WTC11 (cell line): ENCODE results near the gene CYP11A1.

ENCODE experiments used
- ATF2 ChIP-seq: sonication (generic); formaldehyde crosslinking; IDR thresholded peaks from 2 replicates; pipeline ENCODE4 v1.8.1; 2022; ENCODE audit warnings: low read depth, missing genetic modification reagents, borderline replicate concordance
- CBFB ChIP-seq: sonication (generic); formaldehyde crosslinking; IDR thresholded peaks from 2 replicates; pipeline ENCODE4 v1.8.1; 2022; ENCODE audit warnings: mild to moderate bottlenecking, low read depth, missing genetic modification reagents
- CREB1 ChIP-seq: sonication (generic); formaldehyde crosslinking; IDR thresholded peaks from 2 replicates; pipeline ENCODE4 v1.8.0; 2023; ENCODE audit warnings: mild to moderate bottlenecking, missing genetic modification reagents
- CTCF ChIP-seq: fragments of 200-600 bp; IDR thresholded peaks from 2 replicates; pipeline ENCODE4 v1.8.0; 2022; ENCODE audit warnings: antibody characterized with exemption
- FOXP4 ChIP-seq: sonication (generic); formaldehyde crosslinking; IDR thresholded peaks from 2 replicates; pipeline ENCODE4 v1.8.0; 2022; ENCODE audit warnings: mild to moderate bottlenecking, missing genetic modification reagents
- MAX ChIP-seq: sonication (generic); formaldehyde crosslinking; IDR thresholded peaks from 2 replicates; pipeline ENCODE4 v1.8.0; 2022; ENCODE audit warnings: mild to moderate bottlenecking, missing genetic modification reagents
- NR2C2 ChIP-seq: sonication (generic); formaldehyde crosslinking; IDR thresholded peaks from 2 replicates; pipeline ENCODE4 v1.8.0; 2022; ENCODE audit warnings: mild to moderate bottlenecking, missing genetic modification reagents
- RELA ChIP-seq: sonication (generic); formaldehyde crosslinking; IDR thresholded peaks from 2 replicates; pipeline ENCODE4 v1.8.1; 2022; ENCODE audit warnings: missing genetic modification reagents, mild to moderate bottlenecking, borderline replicate concordance
- TEAD1 ChIP-seq: sonication (generic); formaldehyde crosslinking; IDR thresholded peaks from 2 replicates; pipeline ENCODE4 v1.8.0; 2022; ENCODE audit warnings: mild to moderate bottlenecking, missing genetic modification reagents
- ZNF232 ChIP-seq: sonication (generic); formaldehyde crosslinking; IDR thresholded peaks from 2 replicates; pipeline ENCODE4 v1.8.0; 2022; ENCODE audit warnings: mild to moderate bottlenecking, missing genetic modification reagents

- TF ChIP-seq TEAD1 (CRISPR knock-in tag): no peak
- no peak for TF ChIP-seq CTCF
- TF ChIP-seq MAX (CRISPR knock-in tag): no peak
- TF ChIP-seq CBFB (CRISPR knock-in tag): no peak
- TF ChIP-seq FOXP4: no peak
- no peak for TF ChIP-seq ZNF232 (CRISPR knock-in tag)
- no peak for TF ChIP-seq ATF2
- no peak for TF ChIP-seq NR2C2 (CRISPR knock-in tag)
- no peak for TF ChIP-seq RELA (CRISPR knock-in tag)
- TF ChIP-seq CREB1 (CRISPR knock-in tag): no peak
Measured at GRCh38 chr15:74384881-74385643, 17.6 kb upstream of the CYP11A1 start.
